Measurements from ENCODE around the gene RNF183.

DNA sequence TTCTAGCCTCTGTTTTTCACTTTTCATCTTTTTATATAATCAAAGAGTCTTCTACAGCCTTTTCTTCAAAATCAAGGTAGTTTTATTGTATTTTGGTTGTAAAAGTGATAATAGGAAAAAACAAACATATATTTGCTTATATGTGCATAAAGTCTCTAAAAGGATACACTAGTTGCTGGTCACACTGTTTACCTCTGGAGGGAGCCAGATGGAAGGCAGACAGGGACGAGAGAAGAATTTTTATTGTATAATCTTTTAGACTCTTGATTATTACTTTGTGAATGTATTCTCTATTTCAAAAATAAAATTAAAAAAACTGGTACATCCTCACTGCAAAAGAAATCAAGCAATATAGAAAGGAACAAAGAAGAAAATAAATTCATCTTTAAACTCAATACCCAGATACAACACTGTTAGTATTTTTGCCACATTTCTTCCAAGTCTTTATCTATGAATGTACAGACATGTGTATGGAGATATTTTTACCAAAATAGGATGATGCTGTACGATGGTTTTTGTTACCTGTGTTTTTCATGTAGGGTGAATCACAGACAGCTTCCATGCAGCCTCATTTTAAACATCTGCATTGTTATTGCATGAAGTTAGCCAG, 6.1 kb upstream of the RNF183 start:
- TF ChIP-seq, protein P1, sequence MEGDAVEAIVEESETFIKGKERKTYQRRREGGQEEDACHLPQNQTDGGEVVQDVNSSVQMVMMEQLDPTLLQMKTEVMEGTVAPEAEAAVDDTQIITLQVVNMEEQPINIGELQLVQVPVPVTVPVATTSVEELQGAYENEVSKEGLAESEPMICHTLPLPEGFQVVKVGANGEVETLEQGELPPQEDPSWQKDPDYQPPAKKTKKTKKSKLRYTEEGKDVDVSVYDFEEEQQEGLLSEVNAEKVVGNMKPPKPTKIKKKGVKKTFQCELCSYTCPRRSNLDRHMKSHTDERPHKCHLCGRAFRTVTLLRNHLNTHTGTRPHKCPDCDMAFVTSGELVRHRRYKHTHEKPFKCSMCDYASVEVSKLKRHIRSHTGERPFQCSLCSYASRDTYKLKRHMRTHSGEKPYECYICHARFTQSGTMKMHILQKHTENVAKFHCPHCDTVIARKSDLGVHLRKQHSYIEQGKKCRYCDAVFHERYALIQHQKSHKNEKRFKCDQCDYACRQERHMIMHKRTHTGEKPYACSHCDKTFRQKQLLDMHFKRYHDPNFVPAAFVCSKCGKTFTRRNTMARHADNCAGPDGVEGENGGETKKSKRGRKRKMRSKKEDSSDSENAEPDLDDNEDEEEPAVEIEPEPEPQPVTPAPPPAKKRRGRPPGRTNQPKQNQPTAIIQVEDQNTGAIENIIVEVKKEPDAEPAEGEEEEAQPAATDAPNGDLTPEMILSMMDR (conservative IDR thresholded peaks at IDR 0.05 in 1 of 2, IDR thresholded peaks at IDR 0.05 in 1 of 2; ENCODE audit: low read depth in 1 of 2, low read length in 2 of 2) = peak; percentile 78 to 85
- no peak for TF ChIP-seq EZH2 (IDR thresholded peaks at IDR 0.05; ENCODE audit: low read length, missing control alignments)
